K562 (cell line): ENCODE results near the gene PIH1D1. TPM values are rescaled to one million over a fixed set of nuclear protein-coding genes. Genes with fewer than 3 reads are reported as not detected.

ENCODE experiments used
- ATAC-seq: fragments of 200-7000 bp; cut with Tn5 transposase; 3 replicates; pipeline ENCODE4 v1.9.1; 2020; ENCODE audit warnings: moderate library complexity
- BruUV-seq: library from RNA; stranded (reverse); fragments of 400-500 nt; replicated peaks from 2 replicates; lab custom pipeline; 2021; lab: Mats Ljungman, UMichigan
- CTCF ChIA-PET: fragments of 300-600 bp; formaldehyde crosslinking; extraction: SDS; loops from one replicate; lab custom pipeline; 2021; ENCODE audit warnings: low intra/inter-chr PET ratio; lab: Yijun Ruan, JAX
- POLR2A ChIA-PET: fragments of 300-600, 350-650 bp; sonication (Branson Sonifier 250); formaldehyde crosslinking; extraction: SDS; loops from one replicate; lab custom pipeline; 2021; ENCODE audit warnings: antibody characterized with exemption, inconsistent platforms; lab: Yijun Ruan, JAX
- DNase-seq, 4 experiments: peaks; one replicate each; pipeline versions ENCODE4 v3.0.0 to v3.0.0-alpha.2; 2011 to 2018; ENCODE audit warnings: low spot score in 3 of 4, mixed read lengths in 3 of 4; ENCODE audit errors: extremely low read depth in 1 of 4
- FAIRE-seq: peaks from 2 replicates; lab custom pipeline; 2011; peaks lifted over from hg19 to GRCh38; lab: Jason Lieb, UNC
- H2AFZ ChIP-seq: 2 replicates; pipeline ENCODE4 v1.6.0; 2011; ENCODE audit warnings: low read depth, low read length, control low read depth, inconsistent platforms
- H3K27ac ChIP-seq: fragments of 200-600 bp; 3 replicates; pipeline ENCODE4 v1.8.0; 2011; ENCODE audit warnings: low read depth, mild to moderate bottlenecking, control low read depth, inconsistent platforms, low read length, moderate library complexity, mixed read lengths; ENCODE audit errors: extremely low read depth
- H3K27me3 ChIP-seq, 2 experiments: fragments of 300-600 bp in 1 of 2; 2 replicates in 1 of 2; 3 replicates in 1 of 2; pipeline versions ENCODE4 v1.6.0 to v1.8.0; 2011; ENCODE audit warnings: inconsistent platforms in 2 of 2, low read length in 2 of 2, mild to moderate bottlenecking in 1 of 2, mixed read lengths in 1 of 2, moderate library complexity in 1 of 2; ENCODE audit not compliant: control insufficient read depth in 2 of 2, insufficient read depth in 2 of 2
- H3K36me3 ChIP-seq: fragments of 300-600 bp; 3 replicates; pipeline ENCODE4 v1.8.0; 2011; ENCODE audit warnings: mild to moderate bottlenecking, low read length, inconsistent platforms; ENCODE audit not compliant: control insufficient read depth, insufficient read depth
- H3K4me1 ChIP-seq, 2 experiments: fragments of 200-600 bp in 1 of 2; replicated peaks in 1 of 2; 2 replicates in 1 of 2; 3 replicates in 1 of 2; pipeline versions ENCODE4 v1.5.1 to v1.8.0; 2011; ENCODE audit warnings: inconsistent platforms in 2 of 2, low read length in 2 of 2, mild to moderate bottlenecking in 1 of 2, mixed read lengths in 1 of 2, moderate library complexity in 1 of 2; ENCODE audit not compliant: control insufficient read depth in 2 of 2, insufficient read depth in 2 of 2
- H3K4me2 ChIP-seq: 2 replicates; pipeline ENCODE4 v1.6.1; 2011; ENCODE audit warnings: low read length, control low read depth, inconsistent platforms, mixed read lengths; ENCODE audit not compliant: insufficient read depth
- H3K4me3 ChIP-seq: fragments of 200-600 bp; sonication (generic), shearing (Covaris generic); 2 replicates; pipeline ENCODE4 v1.5.1; 2016; ENCODE audit warnings: control low read depth, inconsistent platforms
- H3K79me2 ChIP-seq: fragments of 200-600 bp; 3 replicates; pipeline ENCODE4 v1.8.0; 2011; ENCODE audit warnings: low read length, inconsistent platforms; ENCODE audit not compliant: control insufficient read depth, insufficient read depth
- H3K9ac ChIP-seq, 2 experiments: 2 replicates each; pipeline versions ENCODE4 v1.6.0 to v1.6.1; 2011; ENCODE audit warnings: low read depth in 2 of 2, low read length in 2 of 2, control low read depth in 1 of 2, inconsistent platforms in 1 of 2, mild to moderate bottlenecking in 1 of 2, mixed read lengths in 1 of 2; ENCODE audit not compliant: insufficient read depth in 1 of 2
- H3K9me1 ChIP-seq: one replicate; pipeline ENCODE4 v1.6.0; 2011; ENCODE audit warnings: inconsistent platforms, mild to moderate bottlenecking, low read length, moderate library complexity; ENCODE audit not compliant: control insufficient read depth, insufficient read depth
- H3K9me3 ChIP-seq: replicated peaks from 2 replicates; pipeline ENCODE4 v1.5.1; 2011; ENCODE audit warnings: low read depth, low read length, inconsistent platforms; ENCODE audit not compliant: control insufficient read depth, insufficient read depth
- H4K20me1 ChIP-seq: replicated peaks from 2 replicates; pipeline ENCODE4 v1.6.1; 2011; ENCODE audit warnings: low read length, inconsistent platforms, mixed read lengths; ENCODE audit not compliant: control insufficient read depth, insufficient read depth
- BRD4 ChIP-seq: fragments of 200-600 bp; sonication (generic); IDR thresholded peaks from 2 replicates; pipeline ENCODE4 v1.6.1; 2017; ENCODE audit warnings: inconsistent platforms
- CC2D1A ChIP-seq: fragments of 450-650 bp; IDR thresholded peaks from 2 replicates; pipeline ENCODE4 v1.6.1; 2017; ENCODE audit warnings: mild to moderate bottlenecking
- CCNT2 ChIP-seq: IDR thresholded peaks from 2 replicates; pipeline ENCODE4 v1.6.1; 2011; ENCODE audit warnings: borderline replicate concordance, low read depth, mild to moderate bottlenecking, moderate library complexity, mixed read lengths, low read length; ENCODE audit not compliant: insufficient read length; ENCODE audit errors: extremely low read depth
- HDAC2 ChIP-seq: fragments of 450-650 bp; IDR thresholded peaks from 2 replicates; pipeline ENCODE4 v1.6.1; 2016; ENCODE audit warnings: mild to moderate bottlenecking
- MXI1 ChIP-seq: IDR thresholded peaks from 2 replicates; pipeline ENCODE4 v1.6.1; 2011; ENCODE audit warnings: low read depth, mild to moderate bottlenecking, improper control_type of control experiment, low read length
- NONO ChIP-seq, 2 experiments: fragments of 200-400 bp in 1 of 2; fragments of 450-650 bp in 1 of 2; formaldehyde crosslinking in 1 of 2; IDR thresholded peaks; 2 replicates each; pipeline ENCODE4 v1.6.1; 2017; ENCODE audit warnings: low read depth in 2 of 2, mild to moderate bottlenecking in 2 of 2, moderate library complexity in 2 of 2, low read length in 1 of 2
- SMC3 ChIP-seq: conservative IDR thresholded peaks from 2 replicates; pipeline ENCODE4 v1.6.1; 2011; ENCODE audit warnings: low read depth, low read length, improper control_type of control experiment; ENCODE audit not compliant: insufficient read depth
- SNRNP70 ChIP-seq: fragments of 200-400 bp; formaldehyde crosslinking; optimal IDR thresholded peaks from 2 replicates; pipeline ENCODE3; 2017; ENCODE audit warnings: low read depth, low read length
- ZFP36 ChIP-seq: fragments of 150-350 bp; IDR thresholded peaks from 2 replicates; pipeline ENCODE4 v1.6.1; 2018; ENCODE audit warnings: low read length, low read depth; ENCODE audit not compliant: partially characterized antibody
- ZNF24 ChIP-seq: fragments of 450-650 bp; IDR thresholded peaks from 2 replicates; pipeline ENCODE4 v1.6.1; 2016
- WGBS: fragments of 100-300 bp; shearing (Covaris generic); methylation state at CpG from one replicate; pipeline ENCODE4 v1.1.6; 2016; ENCODE audit warnings: low coverage, mixed read lengths; ENCODE audit not compliant: insufficient coverage; ENCODE audit errors: missing lambda C conversion rate; 5-methylcytosine and 5-hydroxymethylcytosine counted together
- in situ Hi-C: fragments of 300-500 bp; cut with MboI; formaldehyde crosslinking; loops from 4 replicates; pipeline ENCODE4 v1.15.0; 2018; ENCODE audit warnings: inconsistent platforms, mixed read lengths
- intact Hi-C: fragments of 100-400 bp; cut with micrococcal nuclease; formaldehyde crosslinking; loops from 2 replicates; pipeline ENCODE4 v1.14.2; 2022
- polyA plus RNA-seq, 8 experiments: library from polyadenylated mRNA; depleted of rRNA in 4 of 8; stranded (reverse) in 5 of 8; unstranded in 3 of 8; fragments of >200 nt; fragmentation: Nextera tagmentation in 2 of 8; fragmentation: Illumina TruSeq in 1 of 8; extraction: Ambion mirVana in 2 of 8; extraction: Trizol in 1 of 8; gene quantifications; 2 replicates each; pipeline versions ENCODE4 v1.2.1 to v1.2.3, GENCODE V29; 2011 to 2014; ENCODE audit warnings: inconsistent platforms in 1 of 8, missing spikeins in 1 of 8
- total RNA-seq, 7 experiments: library from RNA; depleted of rRNA in 6 of 7; stranded (reverse); fragments of >200 nt in 6 of 7; fragmentation: Illumina TruSeq in 2 of 7; extraction: Trizol in 2 of 7; gene quantifications; 2 replicates each; pipeline versions ENCODE4 v1.2.1 to v1.2.3, GENCODE V29; 2011 to 2021; ENCODE audit warnings: low replicate concordance in 1 of 7
- TF ChIP-seq, protein P1 (sequence below): fragments of 450-650 bp; IDR thresholded peaks from 2 replicates; pipeline ENCODE4 v1.6.1; 2016; ENCODE audit warnings: borderline replicate concordance
- TF ChIP-seq, protein P2 (sequence below): fragments of 250-450 bp; sonication (Bioruptor Pico); IDR thresholded peaks from 2 replicates; pipeline ENCODE4 v1.4.0; 2020; ENCODE audit warnings: mild to moderate bottlenecking, moderate library complexity

The PIH1D1 gene
- total and polyA plus RNA-seq, 9 of the 15 experiments (the other 6 are each of a cell fraction or from before 2014, with no cell fraction given) = 26.5 to 224 (median 137) TPM

DNA sequence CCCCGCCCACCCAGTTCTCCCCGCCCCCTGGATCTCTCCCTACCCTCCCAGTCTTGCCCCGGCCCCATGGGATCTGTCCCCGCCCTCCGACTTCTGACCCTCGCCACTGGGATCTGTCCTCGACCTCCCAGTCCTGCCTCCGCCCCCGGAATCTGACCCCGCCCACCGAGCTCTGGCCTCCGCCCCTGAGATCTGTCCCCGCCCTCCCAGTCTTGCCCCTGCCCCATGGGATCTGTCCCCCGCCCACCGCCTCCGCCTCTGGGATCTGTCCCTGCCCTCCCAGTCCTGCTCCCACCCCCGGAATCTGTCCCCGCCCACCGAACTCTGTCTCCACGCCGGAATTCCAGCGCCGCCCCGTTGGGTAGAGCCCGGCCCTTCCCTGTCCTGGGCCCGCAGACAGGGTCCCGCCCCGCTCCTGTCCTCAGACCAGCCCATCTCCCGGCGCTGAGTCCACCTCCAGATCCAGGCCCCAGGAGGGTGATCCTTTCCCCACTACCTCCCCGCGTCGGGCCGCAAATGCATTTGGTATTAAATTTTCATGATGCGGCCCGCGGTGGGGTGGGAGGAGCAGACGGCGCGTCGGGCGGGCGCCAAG lies 8.7 kb downstream of the PIH1D1 start (continued):
- TF ChIP-seq NONO (IDR thresholded peaks at IDR 0.05; ENCODE audit: low read depth in 2 of 2, low read length in 1 of 2) (no peak), ZFP36 (no peak), ZNF24 (no peak), BRD4 (no peak)

DNA sequence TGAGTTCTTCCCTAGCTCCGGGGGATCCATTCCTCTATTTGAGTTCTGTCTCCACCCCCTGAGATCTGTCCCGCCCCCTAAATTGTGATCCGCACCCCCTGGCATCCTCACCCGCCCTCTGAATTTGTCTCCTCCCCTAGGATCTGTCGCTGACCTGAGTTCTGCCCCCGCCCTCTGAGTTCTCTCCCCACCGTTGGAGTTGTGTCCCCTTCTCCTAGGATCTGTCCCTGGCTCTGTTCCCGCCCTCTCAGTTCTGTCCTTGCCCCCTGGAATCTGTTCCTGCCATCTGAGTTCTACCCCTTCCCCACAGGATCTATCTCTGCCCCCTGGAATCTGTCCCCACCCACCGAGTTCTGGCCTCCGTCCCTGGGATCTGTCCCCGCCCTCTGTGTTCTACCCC lies 9.3 kb downstream of the PIH1D1 start:
- POLR2A ChIA-PET = interaction anchor here (1.3 to 3.7 kb wide), 2 partner anchors 11 to 46 kb away, joined by 3 to 14 read pairs; no protein-coding TSS in a partner anchor
- Histone ChIP-seq H3K4me2 (peak overlapping the region; percentile 87), H4K20me1 (no peaks in the 10 kb centered on the region), H2AFZ (peak overlapping the region; percentile 97), H3K9ac (peak overlapping the region in 1 of 2 experiments; percentile 89; a peak in 1 of 4 replicates), H3K9me3 (no peaks in the 10 kb centered on the region), H3K79me2 (no peaks in the 10 kb centered on the region), H3K4me3 (peak overlapping the region; percentile 84), H3K27me3 (peaks cover 7 to 19% of the 10 kb centered on the region in 2 experiments; a peak in 4 of 5 replicates), H3K27ac (peak overlapping the region; percentile 58; the same call in 2 of the 3 replicates), H3K36me3 (peaks cover 12% of the 10 kb centered on the region; the same call in 1 of the 3 replicates), H3K4me1 (peaks cover 25 to 47% of the 10 kb centered on the region in 2 experiments; a peak in 4 of 5 replicates), H3K9me1 (no peaks in the 10 kb centered on the region)
- DNase-seq (no peak), ATAC-seq (no peak; the same call in 2 of the 3 replicates), FAIRE-seq (no peak)
- in situ Hi-C loops = no loop called here
- intact Hi-C loops = loop anchor here (2.0 to 10.0 kb wide), 3 partner anchors 20 to 290 kb away; partner anchors contain the start of gene PTH2
- WGBS = 0% methylated on average over 7 of the region's 11 CpGs
- TF ChIP-seq, protein P1, sequence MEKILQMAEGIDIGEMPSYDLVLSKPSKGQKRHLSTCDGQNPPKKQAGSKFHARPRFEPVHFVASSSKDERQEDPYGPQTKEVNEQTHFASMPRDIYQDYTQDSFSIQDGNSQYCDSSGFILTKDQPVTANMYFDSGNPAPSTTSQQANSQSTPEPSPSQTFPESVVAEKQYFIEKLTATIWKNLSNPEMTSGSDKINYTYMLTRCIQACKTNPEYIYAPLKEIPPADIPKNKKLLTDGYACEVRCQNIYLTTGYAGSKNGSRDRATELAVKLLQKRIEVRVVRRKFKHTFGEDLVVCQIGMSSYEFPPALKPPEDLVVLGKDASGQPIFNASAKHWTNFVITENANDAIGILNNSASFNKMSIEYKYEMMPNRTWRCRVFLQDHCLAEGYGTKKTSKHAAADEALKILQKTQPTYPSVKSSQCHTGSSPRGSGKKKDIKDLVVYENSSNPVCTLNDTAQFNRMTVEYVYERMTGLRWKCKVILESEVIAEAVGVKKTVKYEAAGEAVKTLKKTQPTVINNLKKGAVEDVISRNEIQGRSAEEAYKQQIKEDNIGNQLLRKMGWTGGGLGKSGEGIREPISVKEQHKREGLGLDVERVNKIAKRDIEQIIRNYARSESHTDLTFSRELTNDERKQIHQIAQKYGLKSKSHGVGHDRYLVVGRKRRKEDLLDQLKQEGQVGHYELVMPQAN = no peak
- TF ChIP-seq MXI1 (no peak), SNRNP70 (no peak), HDAC2 (no peak), CC2D1A (no peak), CCNT2 (no peak), SMC3 (no peak)
- TF ChIP-seq, protein P2, sequence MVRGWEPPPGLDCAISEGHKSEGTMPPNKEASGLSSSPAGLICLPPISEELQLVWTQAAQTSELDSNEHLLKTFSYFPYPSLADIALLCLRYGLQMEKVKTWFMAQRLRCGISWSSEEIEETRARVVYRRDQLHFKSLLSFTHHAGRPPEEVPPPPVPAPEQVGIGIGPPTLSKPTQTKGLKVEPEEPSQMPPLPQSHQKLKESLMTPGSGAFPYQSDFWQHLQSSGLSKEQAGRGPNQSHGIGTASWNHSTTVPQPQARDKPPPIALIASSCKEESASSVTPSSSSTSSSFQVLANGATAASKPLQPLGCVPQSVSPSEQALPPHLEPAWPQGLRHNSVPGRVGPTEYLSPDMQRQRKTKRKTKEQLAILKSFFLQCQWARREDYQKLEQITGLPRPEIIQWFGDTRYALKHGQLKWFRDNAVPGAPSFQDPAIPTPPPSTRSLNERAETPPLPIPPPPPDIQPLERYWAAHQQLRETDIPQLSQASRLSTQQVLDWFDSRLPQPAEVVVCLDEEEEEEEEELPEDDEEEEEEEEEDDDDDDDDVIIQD (CRISPR knock-in tag) = no peak
- CTCF ChIA-PET = interaction anchor here (0.7 to 3.1 kb wide), 2 partner anchors 50 to 238 kb away, joined by 3 to 59 read pairs; no protein-coding TSS in a partner anchor
- BruUV-seq = no TSS peak
